Bone marrow (tissue), 2 donors: Measurements from ENCODE around the gene RUNX3.

Experiments
- DNase-seq, 2 donors: peaks; one replicate each; lab custom pipeline; 2025; lab: John Stamatoyannopoulos, UW

RUNX3 gene

DNA sequence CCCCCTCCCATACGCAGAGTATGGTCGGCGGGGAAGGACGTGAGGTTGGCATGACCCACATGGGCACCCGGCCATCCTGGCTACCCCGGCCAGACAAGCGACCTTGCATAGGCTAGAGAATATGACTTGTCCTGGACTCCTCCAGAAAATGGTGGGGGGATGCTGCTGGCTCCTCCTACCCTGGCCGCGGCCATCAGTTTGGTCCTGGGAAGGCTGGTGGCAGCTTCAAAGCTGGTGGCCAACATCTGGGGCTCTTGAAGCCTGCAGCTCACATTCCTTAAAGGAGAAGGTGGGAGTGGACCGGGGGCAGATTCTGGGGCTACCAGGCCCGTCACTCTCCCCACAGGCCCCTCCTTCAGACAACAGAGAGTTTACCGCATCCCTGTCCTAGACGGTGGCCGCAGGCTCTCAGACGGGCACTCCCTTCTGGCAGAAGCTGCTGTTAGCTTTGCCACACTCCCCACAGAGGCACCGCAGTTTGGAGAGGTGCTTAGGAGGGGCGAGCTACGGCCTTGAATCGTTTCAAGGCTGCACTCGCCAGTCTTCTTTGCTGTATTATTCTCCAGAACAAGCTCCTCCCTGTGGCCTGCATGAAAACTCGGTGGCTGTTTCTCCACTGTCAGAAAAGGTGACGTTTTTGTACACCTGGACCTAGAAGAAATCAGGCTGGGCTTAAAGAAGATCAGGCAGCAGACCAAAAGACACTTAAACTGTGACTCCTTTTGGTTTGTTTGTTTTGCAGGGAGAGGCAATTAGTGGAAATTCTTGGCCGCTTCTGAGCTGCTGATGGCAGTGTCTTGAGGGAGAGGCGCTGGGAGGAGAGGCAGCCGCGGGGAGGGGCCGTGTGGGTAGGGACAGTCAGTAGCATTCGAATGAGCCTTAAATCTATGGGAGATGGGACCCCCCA lies 68.0 kb downstream of the RUNX3 start:
- DNase-seq: no peak

DNA sequence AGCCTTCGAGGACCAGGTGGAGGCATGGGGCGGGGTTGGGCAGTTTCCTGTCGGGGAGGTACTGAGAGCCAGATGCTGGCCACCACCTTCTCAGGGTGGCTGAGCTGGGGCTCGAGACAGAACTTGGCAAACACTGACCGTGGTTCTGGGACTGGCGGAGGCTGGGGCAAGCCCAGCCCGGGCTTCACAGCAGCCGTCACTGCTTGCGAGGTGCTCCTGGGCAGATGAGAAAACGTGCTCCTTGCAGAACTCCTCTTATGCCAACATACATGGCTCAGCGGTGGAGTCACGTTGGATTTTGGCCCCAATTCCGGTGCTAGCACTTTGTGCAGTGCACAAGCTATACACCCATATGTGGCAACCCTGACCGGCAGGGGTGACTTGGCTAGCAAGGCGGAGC lies 69.2 kb downstream of the RUNX3 start:
- no peak for DNase-seq

DNA sequence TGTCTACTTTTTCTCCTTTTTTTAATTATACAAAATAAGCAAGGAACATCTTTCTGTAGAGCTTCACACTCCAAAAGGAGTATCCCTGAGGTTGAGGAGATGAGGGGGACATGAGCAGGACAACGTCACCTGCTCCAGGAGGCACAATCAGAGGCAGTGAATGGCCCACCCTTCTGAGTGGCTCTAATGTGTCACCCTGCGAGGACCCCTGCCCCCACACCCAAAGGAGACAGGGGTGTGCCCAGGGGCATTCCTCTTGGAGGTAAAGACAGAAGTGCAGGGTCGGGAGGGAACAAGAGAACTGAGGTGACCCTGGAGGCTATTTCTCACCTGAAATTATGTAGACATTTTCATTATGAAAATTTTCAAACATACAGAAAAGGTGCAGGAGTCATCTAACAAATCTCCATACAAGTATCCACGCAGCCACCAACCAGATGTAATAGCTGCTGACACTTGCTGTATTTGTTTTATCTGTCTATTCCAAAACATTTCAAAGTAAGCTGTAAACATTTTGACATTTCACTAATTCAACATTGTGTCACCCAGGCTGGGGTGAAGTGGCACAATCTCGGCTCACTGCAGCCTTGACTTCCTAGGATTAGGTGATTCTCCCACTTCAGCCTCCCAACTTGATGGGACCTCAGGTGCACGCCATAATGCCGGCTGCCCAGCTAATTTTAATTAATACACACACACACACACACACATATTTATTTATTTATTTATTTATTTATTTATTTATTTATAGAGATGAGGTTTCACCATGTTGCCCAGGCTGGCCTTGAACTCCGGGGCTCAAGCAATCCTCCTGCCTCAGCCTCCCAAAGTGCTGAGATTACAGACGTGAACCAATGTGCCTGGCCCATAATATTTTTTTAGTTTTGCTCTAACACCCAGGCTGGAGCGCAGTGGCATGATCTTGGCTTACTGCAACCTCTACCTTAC lies 70.7 kb downstream of the RUNX3 start:
- no peak for DNase-seq

DNA sequence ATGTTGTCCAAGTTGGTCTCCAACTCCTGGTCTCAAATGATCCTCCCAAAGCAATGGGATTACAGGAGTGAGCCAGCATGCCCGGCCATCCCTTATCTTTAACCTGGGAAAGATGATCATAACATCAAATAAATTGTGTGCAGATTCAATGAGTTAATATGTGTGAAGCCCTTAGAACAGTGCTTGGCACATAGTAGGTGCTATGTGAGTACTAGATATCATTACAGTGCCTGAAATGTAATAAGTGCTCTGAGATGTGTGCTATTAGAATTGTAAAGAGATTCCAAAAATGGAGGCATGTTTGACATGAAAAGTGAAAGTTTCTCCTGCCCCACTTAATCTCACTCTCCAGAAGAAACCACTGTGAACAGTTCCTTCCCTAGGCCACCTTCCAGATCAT lies 71.8 kb downstream of the RUNX3 start:
- DNase-seq: no peak

DNA sequence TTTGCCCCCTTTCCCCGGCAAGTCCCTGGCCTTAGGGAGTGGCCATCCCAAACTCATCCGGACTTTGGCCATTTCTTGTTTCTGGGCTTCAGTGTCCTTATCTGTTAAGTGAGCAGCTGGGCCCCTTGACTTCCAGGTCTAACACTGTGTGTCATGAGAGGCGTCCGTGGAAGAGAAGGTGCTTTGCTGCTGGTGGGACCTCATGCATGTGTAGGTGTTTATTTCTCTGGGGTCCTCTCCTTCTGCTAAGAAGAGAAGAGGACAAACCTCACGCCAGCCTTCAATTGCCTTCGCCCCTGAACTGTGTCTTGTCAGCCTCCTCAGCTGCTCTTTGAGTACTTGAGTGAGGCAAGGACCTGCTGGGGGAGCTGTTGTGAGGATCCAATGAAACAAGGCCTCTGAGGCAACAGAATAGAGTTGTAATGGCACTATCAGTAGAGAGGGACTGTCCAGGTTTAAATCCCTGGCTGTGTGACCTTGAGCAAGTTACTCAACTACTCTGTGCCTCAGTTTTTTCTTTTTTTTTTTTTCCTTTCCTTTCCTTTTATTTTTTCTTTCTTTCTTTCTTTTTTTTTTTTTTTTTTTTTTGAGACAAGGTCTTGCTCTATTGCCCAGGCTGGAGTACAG lies 72.5 kb downstream of the RUNX3 start:
- no peak for DNase-seq

DNA sequence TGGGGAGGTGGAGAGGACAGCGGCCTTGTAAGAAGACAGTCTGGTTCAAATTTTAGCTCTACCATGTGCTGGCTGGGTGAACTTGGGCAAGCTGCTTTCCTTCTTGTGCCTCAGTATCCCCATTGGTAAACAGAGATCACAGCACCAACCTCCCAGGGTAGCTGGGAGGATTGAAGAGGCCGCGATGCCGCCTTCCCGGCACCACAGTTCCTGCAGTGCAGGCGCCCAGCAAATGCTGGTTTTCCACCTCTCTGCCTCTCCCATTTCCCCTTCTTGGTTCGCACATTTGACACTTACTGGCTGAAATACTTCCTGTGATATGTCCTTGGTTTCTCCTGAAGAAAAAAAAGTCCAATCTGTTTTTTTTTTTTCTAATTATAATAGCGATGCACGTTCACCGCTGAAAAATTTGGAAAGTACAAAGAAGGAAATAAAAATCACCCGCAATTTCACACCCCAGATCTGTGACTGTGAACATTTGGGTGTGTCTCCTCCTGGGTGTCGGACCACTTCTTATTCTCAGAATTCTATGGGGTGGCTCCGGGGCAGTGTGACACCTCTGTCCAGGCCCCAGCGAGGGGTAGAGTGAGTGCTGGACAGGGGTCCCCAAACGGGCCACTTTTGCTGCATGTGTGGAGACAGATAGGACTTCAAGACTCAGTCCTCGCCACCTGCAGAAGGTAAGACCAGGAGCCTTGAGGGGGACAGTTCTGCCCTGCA lies 73.1 kb downstream of the RUNX3 start:
- DNase-seq: no peak

DNA sequence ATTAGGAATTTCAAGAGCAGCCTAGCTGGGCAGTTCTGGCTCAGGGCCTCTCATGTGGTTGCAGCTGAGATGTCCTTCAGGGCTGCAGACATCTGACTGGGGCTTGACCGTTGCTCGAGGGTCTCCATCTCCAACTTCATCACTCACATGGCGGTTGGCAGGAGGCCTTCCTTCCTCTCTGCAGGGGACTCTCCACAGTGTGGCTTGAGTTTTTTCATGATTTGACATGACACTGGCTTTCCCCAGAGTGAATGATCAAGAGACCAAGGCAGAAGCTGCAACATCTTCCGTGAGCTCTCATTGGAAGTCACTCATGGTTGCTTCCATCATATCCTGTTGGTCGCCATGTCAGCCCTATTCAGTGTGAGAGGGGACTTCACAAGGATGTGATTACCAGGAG lies 74.6 kb downstream of the RUNX3 start:
- DNase-seq: no peak

DNA sequence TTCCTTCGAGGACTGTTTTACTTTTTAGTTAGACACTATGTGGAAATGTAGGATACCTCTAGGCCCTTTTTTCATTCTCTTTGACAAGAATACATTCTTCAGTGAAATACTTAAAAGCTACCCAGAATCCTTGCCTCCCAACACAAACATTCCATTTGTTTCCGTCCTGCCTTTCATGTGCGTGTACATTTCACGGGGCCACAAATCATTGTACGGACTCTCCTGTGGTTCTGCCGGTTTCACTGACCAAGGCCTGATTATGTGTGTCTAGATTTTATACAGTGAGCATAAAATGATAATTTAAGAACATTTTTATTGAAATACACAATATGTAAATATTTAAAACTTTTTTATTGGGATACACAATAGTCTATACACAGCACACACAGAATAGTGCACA lies 76.4 kb downstream of the RUNX3 start:
- no peak for DNase-seq

DNA sequence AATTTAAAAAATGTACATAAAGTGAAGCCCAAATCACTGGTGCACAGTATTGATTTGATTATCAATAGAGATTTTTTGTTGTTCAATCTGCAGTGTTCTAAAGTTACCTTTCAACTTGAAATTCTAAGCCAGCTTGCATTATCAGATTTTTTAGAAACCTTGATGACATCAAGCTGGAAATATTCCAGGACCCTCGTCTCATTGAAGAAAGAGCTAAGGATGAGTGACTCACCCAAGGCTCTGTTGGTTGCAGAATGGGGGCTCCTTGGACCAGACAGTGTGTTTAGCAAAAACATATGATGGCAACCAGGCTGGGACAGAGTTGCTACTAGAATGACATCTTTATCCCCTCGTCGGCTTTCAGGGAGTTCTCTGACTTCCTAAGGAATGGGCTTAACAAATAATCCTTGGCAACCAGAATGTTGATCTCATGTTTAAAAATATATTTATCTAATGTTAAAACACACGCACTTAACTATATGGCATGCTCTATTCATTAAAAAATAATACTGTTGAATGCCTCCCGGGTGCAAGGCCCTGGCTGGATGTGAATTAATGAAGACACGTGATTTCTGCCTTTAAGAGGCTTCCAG lies 79.7 kb downstream of the RUNX3 start:
- peak in 1 of 2 donors; percentile 21 for DNase-seq

DNA sequence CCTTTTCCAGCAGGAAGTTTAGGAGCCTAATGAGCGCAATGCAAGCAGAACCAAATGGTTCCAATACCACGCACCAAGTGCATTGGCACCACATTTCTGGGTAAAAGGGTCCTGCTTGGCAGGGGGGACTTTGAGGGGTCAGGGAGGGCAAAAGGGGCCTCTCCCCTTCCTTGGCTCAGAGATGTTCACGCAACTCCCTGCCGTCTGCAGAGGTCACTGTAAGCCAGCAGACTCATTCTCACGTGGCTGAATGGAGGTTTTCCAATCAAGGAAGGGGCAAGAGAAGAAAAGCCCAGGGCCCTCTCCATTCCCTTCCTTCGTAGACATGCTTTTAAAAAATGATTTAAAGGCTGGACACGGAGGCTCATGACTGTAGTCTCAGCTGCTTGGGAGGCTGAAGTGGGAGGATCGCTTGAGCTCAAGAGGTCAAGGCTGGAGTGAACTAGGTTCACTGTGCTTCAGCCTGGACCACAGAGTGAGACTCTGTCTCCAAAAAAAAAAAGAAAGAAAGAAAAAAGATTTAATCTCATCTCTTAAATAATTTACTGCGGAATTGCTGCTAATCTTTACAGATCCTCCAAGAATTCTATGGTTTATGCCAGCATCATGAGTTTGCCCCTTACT lies 80.3 kb downstream of the RUNX3 start:
- DNase-seq: peak in 1 of 2 donors; percentile 32
